Subcutaneous adipose tissue (tissue), 4 donors: ENCODE results near the gene SF3B3. TPM values are rescaled to one million over a fixed set of nuclear protein-coding genes. Genes with fewer than 3 reads are reported as not detected.

Experiments
- total RNA-seq, 4 donors: library from RNA; depleted of rRNA; stranded (reverse); fragments of >200 nt; gene quantifications; one replicate each; pipeline ENCODE4 v1.1.0, GENCODE V29; 2016
- TF ChIP-seq, protein P1 (sequence below): fragments of 450-650 bp; IDR thresholded peaks from one replicate; pipeline ENCODE4 v1.5.1; 2016; ENCODE audit warnings: low read depth, mild to moderate bottlenecking, control low read depth, antibody characterized with exemption, moderate library complexity

SF3B3 gene
- total RNA-seq, 4 donors from 2014 or later, result 75.6 to 143 (median 105) TPM

DNA sequence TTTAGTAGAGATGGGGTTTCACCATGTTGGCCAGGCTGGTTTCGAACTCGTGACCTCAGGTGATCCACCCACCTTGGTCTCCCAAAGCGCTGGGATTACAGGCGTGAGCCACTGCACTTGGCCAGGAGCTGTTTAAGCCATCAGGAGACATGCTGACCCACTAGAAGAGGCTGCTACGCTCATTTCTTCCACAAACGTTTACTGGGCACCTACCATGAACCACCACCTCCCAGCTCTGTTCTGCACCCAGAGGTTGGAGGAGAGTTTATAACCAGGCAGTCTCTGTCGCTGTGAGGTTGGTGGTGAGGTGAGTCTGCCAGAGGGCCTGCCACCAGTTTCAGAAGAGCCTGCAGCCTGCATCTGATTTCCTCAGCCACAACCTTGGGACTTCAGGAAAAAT is 51.8 kb downstream of the SF3B3 start:
- TF ChIP-seq, protein P1, sequence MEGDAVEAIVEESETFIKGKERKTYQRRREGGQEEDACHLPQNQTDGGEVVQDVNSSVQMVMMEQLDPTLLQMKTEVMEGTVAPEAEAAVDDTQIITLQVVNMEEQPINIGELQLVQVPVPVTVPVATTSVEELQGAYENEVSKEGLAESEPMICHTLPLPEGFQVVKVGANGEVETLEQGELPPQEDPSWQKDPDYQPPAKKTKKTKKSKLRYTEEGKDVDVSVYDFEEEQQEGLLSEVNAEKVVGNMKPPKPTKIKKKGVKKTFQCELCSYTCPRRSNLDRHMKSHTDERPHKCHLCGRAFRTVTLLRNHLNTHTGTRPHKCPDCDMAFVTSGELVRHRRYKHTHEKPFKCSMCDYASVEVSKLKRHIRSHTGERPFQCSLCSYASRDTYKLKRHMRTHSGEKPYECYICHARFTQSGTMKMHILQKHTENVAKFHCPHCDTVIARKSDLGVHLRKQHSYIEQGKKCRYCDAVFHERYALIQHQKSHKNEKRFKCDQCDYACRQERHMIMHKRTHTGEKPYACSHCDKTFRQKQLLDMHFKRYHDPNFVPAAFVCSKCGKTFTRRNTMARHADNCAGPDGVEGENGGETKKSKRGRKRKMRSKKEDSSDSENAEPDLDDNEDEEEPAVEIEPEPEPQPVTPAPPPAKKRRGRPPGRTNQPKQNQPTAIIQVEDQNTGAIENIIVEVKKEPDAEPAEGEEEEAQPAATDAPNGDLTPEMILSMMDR, result no peak

DNA sequence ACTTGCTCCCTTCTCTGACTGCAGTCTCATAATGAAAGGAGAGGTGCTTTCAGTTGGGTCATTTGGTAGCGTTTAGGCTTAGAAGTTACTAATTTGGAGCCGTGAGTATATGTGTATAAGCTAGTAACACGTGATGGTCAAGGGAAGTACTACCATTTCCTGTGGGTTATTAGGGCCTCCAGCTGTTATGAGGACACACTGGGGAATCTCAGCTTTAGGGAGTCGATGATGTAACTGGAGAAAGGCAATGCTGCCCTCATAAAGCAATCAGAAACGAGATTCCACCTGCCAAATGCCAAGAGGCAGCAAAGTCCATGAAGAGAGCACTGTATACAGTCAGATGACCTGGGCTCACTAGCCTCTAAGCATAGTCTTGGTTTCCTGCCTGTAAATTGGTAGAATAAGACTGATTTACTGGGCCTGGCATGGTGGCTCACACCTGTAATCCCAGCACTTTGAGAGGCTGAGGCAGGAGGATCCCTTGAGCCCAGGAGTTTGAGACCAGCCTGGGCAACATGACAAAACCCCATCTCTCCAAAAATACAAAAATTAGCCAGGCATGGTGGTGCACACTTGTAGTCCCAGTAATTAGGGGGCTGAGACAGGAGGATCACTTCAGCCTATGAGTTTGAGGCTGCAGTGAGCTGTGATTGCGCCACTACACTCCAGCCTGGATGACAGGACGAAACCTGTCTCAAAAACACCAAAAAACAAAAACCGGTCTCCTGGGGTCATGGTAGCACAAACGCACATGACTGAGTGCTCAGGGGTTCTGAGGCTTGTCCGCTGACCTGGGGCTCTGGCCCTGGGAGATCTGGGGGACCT is 53.0 kb downstream of the SF3B3 start:
- TF ChIP-seq, protein P1, result no peak

DNA sequence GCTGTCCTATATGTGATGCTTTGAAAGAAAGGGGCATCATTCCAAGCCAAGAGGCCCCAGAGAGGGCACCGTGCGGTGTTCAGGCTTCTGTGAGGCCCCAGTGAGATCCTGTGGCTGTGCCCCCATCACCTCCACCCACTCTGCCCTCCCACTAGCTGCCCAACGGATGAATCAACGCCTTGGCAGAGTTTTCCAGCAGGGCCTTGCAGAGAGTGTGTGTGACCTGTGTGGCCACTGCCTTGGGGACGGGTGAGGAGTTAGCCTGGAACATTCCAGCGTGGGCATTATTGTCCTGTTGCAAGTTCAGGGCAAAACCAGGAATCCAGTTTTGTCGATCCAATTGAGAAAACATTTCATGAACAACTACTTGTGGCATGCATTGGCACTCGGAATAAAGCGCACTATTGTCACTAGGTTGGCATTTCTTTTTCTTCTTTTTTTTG is 53.7 kb downstream of the SF3B3 start:
- TF ChIP-seq, protein P1, result no peak

DNA sequence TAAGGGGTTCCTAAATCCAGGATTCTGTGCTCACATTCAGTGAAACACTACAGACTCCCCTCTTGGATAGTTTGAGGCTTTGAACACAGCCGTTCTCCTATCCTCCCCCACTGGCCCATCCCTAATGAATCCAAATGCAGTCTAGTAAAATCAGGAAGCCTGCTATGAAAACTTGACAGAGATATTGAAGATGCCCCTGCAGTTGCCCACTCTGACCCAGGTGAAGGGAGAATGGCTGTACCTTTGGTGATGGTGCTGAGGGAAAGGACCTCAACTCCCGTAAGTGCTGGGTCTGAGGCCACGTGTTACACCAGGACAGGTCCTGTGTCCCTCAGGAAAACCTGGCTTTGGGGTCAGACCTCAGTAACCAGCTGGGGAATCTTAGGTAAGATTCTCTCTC is 54.4 kb downstream of the SF3B3 start:
- TF ChIP-seq, protein P1, result no peak

DNA sequence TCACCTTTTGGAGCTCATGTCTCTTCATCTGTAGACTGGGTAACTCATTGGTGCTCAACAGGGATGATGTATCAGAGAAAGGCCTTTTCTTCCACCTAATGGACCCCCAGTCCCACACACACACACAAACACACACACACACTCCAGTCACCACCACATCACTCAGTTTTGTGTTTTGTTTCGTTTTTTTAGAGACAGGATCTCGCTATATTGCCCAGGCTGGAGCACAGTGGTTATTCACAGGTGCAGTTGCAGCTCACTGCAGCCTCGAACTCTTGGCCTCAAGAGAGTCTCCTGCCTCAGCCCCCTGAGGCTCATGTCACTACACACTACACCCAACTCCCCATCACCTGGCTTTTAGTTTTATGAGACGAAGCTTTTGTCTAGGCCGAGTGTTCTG is 55.6 kb downstream of the SF3B3 start:
- TF ChIP-seq, protein P1, result no peak

DNA sequence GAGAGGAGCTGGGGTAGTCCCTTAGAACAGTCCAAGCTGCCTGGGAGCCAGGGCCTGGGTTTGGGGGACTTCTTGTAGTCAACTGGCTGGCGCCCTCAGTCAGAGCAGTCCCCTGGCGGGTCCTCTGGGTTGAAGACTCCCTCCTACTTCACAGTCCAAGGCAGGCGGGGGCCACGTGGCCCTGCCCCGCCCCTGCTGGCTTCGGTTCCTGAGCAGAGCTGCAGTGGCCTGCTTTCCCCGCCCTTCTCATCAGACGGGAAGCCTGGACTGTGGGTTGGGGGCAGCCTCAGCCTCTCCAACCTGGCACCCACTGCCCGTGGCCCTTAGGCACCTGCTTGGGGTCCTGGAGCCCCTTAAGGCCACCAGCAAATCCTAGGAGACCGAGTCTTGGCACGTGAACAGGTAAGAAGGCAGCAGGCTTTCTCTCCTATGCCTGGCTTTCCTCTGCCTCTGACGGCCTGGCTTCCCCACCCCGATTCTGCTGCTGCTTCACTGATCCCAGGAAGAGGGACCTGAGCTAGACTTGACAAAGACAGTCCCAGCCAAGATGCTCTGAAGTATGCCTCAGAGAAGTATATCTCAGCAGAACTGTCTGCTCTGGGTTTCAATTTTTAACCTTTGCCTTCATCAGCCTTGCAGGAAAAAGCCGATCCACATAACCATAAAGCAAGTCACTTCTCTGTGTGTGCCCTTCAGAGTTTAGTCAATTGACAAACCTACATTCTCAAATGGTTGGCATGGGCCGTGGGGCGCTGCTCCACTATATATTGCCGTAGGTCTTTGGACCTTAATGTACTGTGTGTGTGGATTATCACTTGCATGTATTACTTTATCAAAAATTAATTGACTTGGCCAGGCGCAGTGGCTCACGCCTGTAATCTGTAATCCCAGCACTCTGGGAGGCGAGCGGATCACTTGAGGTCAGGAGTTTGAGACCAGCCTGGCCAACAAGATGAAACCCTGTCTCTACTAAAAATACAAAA is 56.3 kb downstream of the SF3B3 start:
- TF ChIP-seq, protein P1, result no peak
